ENCODE measurements around the gene GPBAR1. TPM values are rescaled to one million over a fixed set of nuclear protein-coding genes. Genes with fewer than 3 reads are reported as not detected.

The GPBAR1 gene, protein sequence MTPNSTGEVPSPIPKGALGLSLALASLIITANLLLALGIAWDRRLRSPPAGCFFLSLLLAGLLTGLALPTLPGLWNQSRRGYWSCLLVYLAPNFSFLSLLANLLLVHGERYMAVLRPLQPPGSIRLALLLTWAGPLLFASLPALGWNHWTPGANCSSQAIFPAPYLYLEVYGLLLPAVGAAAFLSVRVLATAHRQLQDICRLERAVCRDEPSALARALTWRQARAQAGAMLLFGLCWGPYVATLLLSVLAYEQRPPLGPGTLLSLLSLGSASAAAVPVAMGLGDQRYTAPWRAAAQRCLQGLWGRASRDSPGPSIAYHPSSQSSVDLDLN
- 1 to 10 TPM in 10 of 12 donors, not detected in 2; 1.2 to 2.9 (median 1.8) TPM for polyA plus RNA-seq (ENCODE audit: insufficient read length in 12 of 12)
- long read RNA-seq, donor 1, partial matches to known transcripts, result 0 of 1 reads
- long read RNA-seq, donor 1, other reads (novel, unspliced or antisense), result 0 of 1 reads
- long read RNA-seq, donor 2, partial matches to known transcripts, result 0 of 3 reads
- long read RNA-seq, donor 2, other reads (novel, unspliced or antisense), result 0 of 3 reads
- long read RNA-seq, donor 3, result 0 reads
- long read RNA-seq, donor 4, partial matches to known transcripts, result 0 of 1 reads
- long read RNA-seq, donor 4, other reads (novel, unspliced or antisense), result 0 of 1 reads
- long read RNA-seq, donor 5, transcript GPBAR1-202 (2 exons, 1,382 nt), result major isoform, 7 of 7 reads
- long read RNA-seq, donor 5, partial matches to known transcripts, result 0 of 7 reads
- long read RNA-seq, donor 5, other reads (novel, unspliced or antisense), result 0 of 7 reads
- long read RNA-seq, donor 6, partial matches to known transcripts, result 0 of 1 reads
- long read RNA-seq, donor 6, other reads (novel, unspliced or antisense), result 0 of 1 reads
- long read RNA-seq, donor 7, result 0 reads
- long read RNA-seq, donor 8, partial matches to known transcripts, result 0 of 3 reads
- long read RNA-seq, donor 8, other reads (novel, unspliced or antisense), result 0 of 3 reads
- long read RNA-seq, donor 9, result 0 reads
- long read RNA-seq, donor 10, partial matches to known transcripts, result 0 of 4 reads
- long read RNA-seq, donor 10, other reads (novel, unspliced or antisense), result 0 of 4 reads
- long read RNA-seq, donor 11, partial matches to known transcripts, result 0 of 2 reads
- long read RNA-seq, donor 11, other reads (novel, unspliced or antisense), result 0 of 2 reads

DNA sequence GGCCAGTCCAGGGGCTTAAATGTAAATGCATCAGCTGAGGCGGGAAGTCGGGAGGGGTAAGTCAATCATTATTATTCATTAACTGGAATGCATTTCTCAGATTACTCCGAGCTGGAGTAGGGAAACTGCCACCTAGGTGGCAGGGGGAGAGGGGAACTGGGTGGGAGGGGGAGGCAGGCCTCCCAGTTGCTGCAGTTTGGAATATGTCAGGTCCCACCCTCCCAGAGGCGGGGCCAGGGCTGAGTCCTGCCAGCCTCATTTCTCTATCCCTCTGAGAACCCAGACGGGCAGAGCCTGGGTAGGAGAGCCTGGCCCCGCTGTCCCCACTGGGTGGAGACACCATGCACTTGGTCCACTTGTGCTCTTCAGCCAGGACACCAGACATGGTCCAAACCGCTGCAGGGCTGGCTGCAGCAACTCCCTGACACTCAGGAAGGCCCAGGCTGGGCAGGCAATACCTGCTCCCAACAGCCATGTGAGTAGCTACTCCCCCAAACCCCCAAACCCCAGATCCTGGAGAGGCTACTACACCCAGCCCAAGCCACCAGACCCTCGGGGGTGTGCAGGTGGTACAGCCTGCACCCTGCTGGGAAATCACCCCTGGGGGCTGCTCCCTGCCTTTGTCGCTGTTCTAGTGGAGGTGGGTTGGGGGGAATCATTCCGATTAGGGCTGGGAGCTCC, at the start of gene GPBAR1:
Gene GPBAR1, plus strand, starts transcription at position 274 of the 681 bp plus-strand sequence. CDS start 1,710 bp downstream, outside the sequence.
- DNase-seq, result no peak

DNA sequence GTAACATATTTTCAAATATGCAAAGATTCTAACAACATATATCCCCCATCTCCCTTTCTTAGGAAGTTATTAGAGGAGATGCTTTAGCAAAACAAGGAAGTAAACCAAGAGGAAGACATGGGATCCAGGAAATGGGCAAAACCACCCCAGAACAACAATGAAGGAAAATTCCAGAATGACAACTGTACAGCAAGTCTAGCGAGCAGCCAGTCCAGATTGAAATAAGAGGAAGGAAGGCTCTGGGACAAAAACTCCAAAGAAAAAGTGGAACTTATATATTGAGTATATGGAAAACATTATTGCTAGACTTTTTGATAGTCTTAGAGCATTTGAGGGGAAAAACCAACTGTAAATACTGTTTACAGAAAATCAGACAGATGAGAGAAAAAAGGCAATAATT, 46.7 kb upstream of the GPBAR1 start:
- DNase-seq, result no peak

DNA sequence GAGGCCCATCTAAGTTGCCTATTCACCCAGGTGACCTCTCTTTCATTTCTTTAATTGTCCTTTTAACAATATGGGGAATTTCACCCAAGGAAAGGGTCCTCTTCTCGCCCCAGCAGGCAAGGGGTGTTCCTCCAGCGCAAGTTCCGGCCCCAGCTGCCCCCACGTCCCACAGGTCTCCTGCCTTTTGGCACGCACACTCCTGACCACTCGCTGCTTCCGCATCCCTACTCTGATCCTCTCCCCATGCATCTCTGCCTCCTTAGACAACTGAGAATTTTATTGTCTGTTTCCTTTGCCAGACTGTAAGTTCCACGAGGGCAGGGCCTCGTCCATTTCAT, 44.5 kb upstream of the GPBAR1 start:
- DNase-seq, result no peak

DNA sequence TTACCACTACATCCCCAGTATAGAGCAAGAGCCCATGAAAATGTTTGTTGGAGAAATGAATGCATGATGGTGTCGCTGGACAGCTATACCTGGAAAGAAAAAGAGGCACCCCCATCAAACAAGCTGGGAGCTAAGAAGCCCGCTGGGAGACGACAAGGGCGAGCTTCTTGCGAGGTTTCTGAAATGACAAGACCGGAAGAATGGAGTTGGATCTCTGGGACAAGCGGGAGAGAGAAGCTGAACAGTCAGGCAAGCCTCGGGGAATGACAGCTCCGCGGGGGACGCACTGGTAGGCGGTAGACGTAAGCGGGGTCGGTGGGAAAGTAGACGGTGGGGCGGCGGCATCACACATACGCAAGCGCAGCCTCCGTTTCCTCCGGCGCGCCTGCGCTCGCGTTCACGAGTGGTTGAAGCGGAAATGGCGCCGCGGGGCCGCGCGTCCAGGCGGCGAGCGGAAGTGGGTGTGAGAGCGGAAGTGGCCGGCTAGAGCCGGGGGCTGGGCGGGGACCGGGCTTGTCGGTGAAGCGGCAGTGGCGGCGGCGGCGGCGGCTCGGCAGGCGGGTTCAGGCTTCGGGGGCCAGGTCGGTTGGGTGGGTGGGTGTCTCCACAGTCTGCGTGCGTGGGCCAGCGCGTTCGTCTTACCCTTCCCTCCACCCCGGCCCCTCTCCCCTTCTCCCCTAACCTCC, 44.0 kb upstream of the GPBAR1 start, which contains the start of gene ARPC2:
Gene ARPC2, plus strand, starts transcription at position 516 of the 686 bp plus-strand sequence. CDS start 282 bp downstream, outside the sequence.
- peak; percentile 98 for DNase-seq

DNA sequence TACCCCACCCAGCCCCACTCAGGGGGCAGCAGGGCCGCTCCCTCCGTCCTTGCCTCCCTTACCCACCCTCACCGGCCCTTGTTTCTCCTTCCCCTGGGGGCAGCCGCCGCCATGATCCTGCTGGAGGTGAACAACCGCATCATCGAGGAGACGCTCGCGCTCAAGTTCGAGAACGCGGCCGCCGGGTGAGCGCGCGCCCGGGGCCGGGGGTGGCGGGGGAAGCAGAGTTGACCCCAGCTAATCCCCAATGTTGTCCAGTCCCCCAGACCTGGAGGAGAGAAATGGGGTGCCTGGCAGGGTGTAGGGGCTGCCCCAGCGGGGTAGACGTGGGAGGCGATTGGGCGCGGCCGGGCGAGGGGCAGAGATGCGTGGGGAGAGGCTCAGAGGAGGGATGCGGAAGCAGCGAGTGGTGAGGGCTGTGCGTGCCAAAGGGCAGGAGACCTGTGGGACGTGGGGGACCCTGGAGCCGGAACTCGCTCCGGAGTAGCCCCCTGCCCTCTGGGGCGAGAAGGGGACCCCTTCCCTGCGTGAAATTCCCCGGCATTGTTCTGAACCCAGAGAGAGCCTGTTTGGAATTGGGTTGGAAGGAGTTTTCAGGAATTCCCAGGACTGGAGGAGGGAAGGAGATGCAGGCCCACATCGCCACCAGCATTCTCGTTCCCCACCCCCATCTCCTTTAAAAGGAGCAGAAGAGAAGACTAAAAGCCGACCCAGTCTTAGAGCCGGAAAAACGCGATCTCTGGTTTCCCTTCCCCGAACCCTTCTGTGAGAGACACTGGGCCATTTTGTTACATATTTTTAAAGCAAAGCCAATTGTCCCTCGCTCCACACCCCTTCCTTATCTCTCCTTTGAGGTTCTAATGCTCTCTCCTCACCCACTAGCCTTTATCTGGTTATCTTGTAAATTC, 43.2 kb upstream of the GPBAR1 start:
- DNase-seq, result no peak

DNA sequence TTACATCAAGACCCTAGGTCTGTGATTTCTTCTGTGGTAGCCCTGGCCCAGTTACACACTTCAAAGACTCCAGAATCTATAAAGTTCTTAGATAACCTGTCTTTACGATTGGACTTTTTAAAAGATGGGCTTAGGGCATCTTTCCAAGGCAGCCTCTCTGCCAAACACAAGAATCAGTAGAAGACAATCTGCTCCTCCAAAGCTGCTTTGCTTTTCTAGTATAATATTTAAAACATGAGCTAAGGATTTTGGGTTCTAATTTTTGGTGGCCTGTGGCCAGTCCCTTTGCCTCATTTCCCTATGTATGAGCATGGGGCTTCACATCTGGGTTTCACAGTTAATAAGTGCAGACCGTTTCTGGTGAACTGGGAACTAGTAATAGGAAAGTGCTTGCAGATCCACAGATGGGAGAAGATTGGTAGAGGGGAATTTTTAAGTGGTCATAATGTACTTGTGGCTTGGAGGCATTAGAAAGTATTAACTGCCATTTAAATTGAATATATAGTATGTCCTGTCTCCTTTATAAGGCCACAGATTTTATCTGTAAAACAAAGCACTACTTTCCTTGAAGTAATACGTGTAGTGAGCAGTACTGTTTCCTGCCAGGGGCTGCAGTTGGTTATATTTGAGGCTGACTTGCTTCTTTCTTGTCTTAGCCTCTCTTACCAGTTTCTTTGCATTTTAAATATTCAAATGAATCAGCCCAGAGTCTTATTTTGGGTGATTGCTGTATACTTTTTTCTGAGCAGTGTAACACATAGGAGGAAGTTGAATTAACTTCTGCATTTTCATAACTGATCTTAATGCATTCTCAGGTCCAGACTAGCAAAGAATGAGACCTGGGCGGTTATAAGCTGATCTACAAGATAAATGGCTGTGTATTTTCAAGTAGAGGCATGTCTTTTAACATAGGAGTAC, 42.3 kb upstream of the GPBAR1 start:
- DNase-seq, result no peak

DNA sequence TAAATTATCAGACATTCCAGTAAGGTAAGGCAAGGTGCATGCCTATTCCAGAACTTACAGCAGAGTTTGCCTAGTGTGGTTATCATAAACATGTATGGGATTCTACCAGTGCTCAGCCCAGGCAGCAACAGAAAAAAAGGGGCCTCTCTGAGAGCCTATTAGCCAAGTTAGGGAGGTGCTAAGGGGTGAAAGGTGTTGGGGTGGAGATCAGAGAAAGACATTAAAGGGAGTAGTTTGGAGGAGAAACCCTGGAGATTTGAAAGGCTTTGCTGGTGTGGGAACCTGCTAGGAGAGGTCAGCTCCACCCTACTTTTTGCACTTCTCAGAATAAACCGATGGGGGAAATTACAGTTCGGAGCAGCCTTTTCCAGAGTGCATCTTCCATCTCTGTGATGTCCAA, 40.9 kb upstream of the GPBAR1 start:
- no peak for DNase-seq

DNA sequence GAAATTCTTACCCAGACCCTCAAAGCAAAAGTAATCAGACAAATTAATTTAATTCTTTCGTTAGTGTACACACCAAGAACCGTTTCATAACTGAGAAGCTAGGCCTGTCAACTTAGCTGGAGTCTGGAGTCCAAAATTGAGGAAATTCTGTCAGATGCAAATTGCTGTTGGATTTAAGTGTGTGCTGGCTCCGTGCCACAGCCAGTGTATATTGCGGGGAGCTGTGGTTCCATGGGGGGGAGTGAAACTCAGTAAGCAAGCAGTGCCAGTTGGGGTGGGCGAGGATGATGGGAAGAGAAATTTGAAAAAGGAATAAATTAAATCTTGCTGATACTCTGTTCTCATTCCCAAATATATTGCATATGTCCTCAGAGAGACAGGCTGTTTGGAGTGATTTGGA, 39.8 kb upstream of the GPBAR1 start:
- no peak for DNase-seq

DNA sequence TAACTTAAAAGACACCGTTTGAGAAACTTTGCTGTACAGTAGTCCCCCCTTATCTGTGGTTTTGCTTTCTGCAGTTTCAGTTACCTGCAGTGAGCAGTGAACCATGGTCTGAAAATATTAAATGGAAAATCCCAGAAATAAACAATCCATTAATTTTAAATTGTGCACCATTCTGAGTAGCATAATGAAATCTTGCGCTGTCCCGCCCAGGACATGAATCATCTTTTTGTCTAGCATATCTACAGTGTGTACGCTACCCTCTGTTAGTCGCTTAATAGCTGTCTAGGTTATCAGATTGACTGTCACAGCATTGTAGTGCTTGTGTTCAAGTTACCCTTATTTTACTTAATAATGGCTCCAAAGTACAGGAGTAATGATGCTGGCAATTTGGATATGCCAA, 37.8 kb upstream of the GPBAR1 start:
- DNase-seq, result no peak

DNA sequence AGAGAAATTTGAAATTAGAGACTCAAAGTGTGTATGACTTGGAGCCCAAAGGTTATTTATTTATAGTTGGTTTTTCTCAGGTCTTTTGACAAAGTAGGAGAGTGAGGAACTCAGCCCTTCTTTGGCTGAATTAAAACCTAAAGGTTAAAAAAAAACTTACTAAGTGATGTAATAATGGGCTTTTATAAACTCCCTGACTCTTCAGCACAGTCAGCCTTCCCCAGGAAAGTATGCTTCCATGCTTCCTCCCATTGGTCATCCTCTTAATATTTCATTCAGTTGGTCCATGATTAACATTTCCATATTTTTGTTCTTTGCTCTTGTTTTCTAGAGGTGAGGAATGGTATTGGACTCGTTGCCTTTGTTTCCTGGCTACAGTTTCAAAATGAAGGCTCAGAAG, 36.6 kb upstream of the GPBAR1 start:
- no peak for DNase-seq

DNA sequence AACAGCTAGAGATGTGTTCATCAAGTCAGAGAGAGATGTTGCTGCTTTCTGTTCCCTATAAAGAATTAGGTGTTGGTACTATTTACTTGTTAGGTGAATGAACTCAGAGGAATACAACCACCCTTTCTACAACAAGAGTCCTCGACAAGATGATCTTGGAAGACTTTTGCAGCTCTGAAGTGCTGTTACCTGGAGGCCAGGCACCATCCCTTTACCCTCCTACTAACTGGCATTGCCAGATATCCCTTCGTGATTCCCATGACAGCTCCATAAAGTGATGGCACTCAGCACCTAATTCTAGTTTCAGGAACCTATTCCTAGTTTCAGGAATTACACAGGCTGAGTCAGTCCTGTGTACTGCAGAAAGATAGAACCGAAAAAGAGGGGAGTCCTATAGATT, 33.9 kb upstream of the GPBAR1 start:
- no peak for DNase-seq

DNA sequence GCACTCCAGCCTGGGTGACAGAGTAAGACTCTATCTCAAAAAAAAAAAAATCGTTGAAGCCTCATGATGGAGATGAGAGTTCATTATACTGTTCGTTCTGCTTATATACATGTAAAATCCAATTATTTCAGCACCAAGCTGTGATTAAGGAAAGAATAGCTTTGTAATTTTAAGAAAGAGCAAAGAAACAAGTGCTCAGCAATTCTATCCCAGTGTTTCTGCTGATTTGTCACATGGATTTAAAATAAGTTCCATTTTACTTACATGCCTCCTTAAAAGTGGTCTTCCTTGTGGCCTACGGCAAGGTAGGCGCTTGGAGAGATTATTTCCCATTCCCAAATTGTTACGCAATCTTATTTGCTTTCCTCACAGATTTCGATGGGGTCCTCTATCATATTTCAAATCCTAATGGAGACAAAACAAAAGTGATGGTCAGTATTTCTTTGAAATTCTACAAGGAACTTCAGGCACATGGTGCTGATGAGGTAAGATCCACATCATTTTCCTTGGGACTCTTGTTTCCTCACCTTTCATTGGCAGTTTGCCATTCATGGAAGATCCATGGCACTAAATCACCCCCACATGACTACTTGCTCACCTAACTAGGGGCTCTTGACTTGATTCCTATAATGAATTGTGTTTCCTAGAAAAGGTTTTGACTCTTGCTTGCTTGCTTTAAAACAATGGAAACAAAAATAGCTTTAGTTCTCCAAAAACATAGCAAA, 32.3 kb upstream of the GPBAR1 start:
- DNase-seq, result no peak

DNA sequence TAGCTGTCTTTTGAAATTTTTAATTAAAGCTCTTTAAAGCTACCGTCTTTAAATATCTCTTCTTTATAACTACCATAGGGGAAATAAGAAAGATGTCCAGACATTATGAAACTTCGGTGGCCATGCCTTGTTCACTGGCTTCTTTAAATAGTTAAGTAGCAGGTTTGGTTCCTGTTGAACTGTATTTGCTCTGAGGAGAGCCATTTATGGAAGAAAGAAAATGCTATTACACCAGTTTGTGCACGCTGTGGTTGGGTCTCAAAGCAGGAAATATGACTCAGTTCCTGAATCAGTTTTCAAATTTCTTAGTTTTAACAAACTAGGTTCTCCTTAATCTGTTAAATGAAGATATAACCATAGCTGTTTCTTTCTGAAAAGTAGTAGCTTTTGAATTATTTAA, 31.6 kb upstream of the GPBAR1 start:
- no peak for DNase-seq

DNA sequence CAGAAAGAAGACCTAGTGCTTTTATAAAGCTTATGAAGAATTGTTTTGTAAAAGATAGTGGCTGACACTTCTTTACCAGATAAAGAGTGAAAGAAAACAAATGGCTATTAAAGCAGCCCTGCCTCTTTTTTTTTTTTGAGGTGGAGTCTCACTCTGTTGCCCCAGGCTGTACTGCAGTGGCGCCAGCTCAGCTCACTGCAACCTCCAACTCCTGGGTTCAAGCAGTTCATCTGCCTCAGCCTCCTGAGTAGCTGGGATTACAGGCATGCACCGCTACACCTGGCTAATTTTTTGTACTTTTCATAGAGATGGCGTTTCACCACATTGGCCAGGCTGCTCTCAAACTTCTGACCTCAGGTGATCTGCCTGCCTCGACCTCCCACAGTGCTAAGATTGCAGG, 31.0 kb upstream of the GPBAR1 start:
- no peak for DNase-seq

DNA sequence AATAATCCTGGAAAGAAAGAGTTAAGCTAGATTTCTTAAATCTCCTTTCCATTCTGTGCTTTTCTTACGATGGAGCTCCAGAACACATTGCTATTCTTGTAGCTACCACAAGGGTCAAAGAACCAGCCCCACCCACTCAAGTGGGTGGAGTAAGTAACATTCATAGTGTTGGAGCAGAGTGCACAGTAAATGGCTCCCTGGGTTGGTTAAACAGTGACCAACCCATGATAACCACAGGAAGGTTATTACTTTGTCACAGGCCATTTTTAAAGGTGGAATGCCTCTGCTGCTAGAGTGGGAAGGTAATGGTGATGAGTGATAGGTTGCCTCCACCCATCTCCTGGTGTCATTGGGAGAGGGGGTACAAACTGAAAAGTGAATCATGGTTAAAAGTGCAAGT, 29.9 kb upstream of the GPBAR1 start:
- no peak for DNase-seq

DNA sequence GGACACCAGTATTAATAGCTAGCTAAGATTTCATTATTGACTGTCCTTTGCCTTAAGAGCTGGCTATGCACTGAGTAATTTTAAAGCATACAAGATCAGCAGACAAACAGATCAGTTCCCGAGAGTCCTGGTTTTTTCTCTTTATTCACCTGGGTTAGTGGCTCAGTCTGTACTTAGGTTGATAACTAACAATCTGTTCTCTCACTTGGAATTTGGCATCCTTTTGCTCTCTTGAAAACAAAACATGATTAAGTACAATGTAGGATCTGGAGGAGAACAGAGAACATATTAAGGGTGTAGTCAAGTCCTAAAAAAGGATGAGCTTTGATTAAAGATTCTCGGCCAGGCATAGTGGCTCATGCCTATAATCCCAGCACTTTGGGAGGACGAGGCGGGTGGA, 27.3 kb upstream of the GPBAR1 start:
- DNase-seq, result no peak

DNA sequence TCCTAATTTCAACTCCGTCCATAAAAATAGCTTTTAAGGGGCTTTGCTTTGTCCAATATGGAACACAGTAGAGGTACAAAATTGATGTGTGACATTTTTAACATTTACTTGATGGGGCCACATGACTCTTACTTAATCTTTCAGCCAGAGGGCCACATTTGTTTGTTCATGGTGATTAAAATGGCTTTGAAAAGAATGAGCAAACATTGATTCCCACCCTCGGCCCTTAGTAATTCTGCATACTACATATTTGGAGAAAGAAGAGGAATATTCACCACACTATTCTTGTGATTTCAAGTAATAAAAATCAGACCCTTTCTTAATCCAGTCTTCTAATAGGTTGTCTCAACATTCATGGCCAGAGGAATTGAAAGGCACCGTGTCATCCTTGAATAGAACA, 26.3 kb upstream of the GPBAR1 start:
- no peak for DNase-seq

DNA sequence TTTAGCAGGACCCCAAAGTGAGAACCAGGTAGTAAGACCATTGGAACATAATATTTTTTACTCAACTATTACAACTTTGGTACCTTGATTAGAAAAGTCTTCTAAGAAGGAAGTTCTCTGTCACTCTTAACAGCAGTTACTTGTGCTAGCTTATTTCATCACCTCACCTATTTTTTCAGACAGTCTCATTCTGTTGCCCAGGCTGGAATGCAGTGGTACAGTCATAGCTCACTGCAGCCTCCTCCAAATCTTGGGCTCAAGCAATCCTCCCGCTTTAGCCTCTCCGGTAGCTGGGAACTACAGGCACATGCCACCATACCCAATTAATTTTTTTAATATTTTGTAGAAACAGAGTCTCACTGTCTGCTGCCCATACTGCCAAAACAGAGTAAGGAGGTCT, 25.8 kb upstream of the GPBAR1 start:
- no peak for DNase-seq

Measured in muscle of arm (tissue), 14 donors.